ENCODE measurements around the gene PSMA4.

Gene PSMA4

DNA sequence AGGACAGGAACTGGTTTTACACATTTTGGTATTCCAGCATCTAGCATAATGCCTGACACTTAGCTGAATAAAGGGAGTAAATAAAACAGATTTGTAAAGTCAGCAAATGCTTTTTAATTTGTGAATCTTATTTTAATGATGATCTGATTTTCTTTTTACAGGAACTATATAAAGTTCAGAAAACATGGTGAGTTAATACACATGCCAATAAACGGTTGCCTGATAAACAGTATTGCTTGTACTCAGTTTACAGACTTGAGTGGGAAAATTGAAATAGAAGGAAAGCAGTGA is 1.4 kb downstream of the PSMA4 start:
- Histone ChIP-seq H3K4me2 (peak overlapping the region; percentile 94), H3K27me3 (ENCODE audit: insufficient read depth, low read depth) (no peaks in the 10 kb centered on the region), H3K9ac (peak overlapping the region; percentile 94; the same call in 1 of the 2 replicates), H4K20me1 (ENCODE audit: insufficient read depth) (no peaks in the 10 kb centered on the region), H2AFZ (ENCODE audit: low read depth) (no peak overlapping the region), H3K36me3 (ENCODE audit: insufficient read depth) (peaks cover 25% of the 10 kb centered on the region; the same call in 1 of the 2 replicates), H3K27ac (peak overlapping the region; percentile 96), H3K4me3 (IDR thresholded peaks at IDR 0.05; ENCODE audit: insufficient read depth, low read depth, low read length) (no peak overlapping the region), H3K79me2 (ENCODE audit: insufficient read depth, low read depth) (peaks cover 57% of the 10 kb centered on the region), H3K4me1 (ENCODE audit: low read depth, poor library complexity, severe bottlenecking) (peaks cover 72% of the 10 kb centered on the region)
- TF ChIP-seq CTCF (conservative IDR thresholded peaks at IDR 0.05; ENCODE audit: low read depth, low read length), result no peak

GRCh38 chr15:78542647-78543046 is 2.4 kb downstream of the PSMA4 start:
- Histone ChIP-seq H3K4me2 (peak overlapping the region; percentile 94), H3K79me2 (ENCODE audit: insufficient read depth, low read depth) (peaks cover 67% of the 10 kb centered on the region), H3K4me3 (IDR thresholded peaks at IDR 0.05; ENCODE audit: insufficient read depth, low read depth, low read length) (no peak overlapping the region)

GRCh38 chr15:78550194-78550593 is 9.9 kb downstream of the PSMA4 start:
- Histone ChIP-seq H3K27me3 (ENCODE audit: insufficient read depth, low read depth) (no peaks in the 10 kb centered on the region), H2AFZ (ENCODE audit: low read depth) (no peak overlapping the region), H4K20me1 (ENCODE audit: insufficient read depth) (no peaks in the 10 kb centered on the region), H3K9ac (peak overlapping the region; percentile 81), H3K4me2 (peak overlapping the region; percentile 95), H3K36me3 (ENCODE audit: insufficient read depth) (peaks cover 27% of the 10 kb centered on the region), H3K27ac (peak overlapping the region; percentile 98), H3K4me3 (IDR thresholded peaks at IDR 0.05; ENCODE audit: insufficient read depth, low read depth, low read length) (no peak overlapping the region), H3K79me2 (ENCODE audit: insufficient read depth, low read depth) (peaks cover 22% of the 10 kb centered on the region; the same call in 1 of the 2 replicates), H3K4me1 (ENCODE audit: low read depth, poor library complexity, severe bottlenecking) (peaks cover 100% of the 10 kb centered on the region)
- no peak for TF ChIP-seq CTCF (conservative IDR thresholded peaks at IDR 0.05; ENCODE audit: low read depth, low read length)

More at GRCh38 chr15:78542647-78543046, 2.4 kb downstream of the PSMA4 start:
- Histone ChIP-seq H3K36me3 (ENCODE audit: insufficient read depth) (peaks cover 29% of the 10 kb centered on the region; the same call in 1 of the 2 replicates), H2AFZ (ENCODE audit: low read depth) (no peak overlapping the region), H3K27ac (peak overlapping the region; percentile 96; the same call in 1 of the 2 replicates), H3K4me1 (ENCODE audit: low read depth, poor library complexity, severe bottlenecking) (peaks cover 77% of the 10 kb centered on the region), H3K27me3 (ENCODE audit: insufficient read depth, low read depth) (no peaks in the 10 kb centered on the region), H3K9ac (no peak overlapping the region), H4K20me1 (ENCODE audit: insufficient read depth) (no peaks in the 10 kb centered on the region)
- TF ChIP-seq CTCF (conservative IDR thresholded peaks at IDR 0.05; ENCODE audit: low read depth, low read length), result no peak

GRCh38 chr15:78550815-78551214 is 10.6 kb downstream of the PSMA4 start:
- H3K4me2 ChIP-seq, result peak overlapping the region; percentile 95
- no peaks in the 10 kb centered on the region for H4K20me1 ChIP-seq (ENCODE audit: insufficient read depth)
- H3K9ac ChIP-seq, result peak overlapping the region; percentile 81
- peaks cover 15% of the 10 kb centered on the region; the same call in 1 of the 2 replicates for H3K79me2 ChIP-seq (ENCODE audit: insufficient read depth, low read depth)
- peaks cover 100% of the 10 kb centered on the region for H3K4me1 ChIP-seq (ENCODE audit: low read depth, poor library complexity, severe bottlenecking)
- peak overlapping the region; percentile 98 for H3K27ac ChIP-seq
- no peak overlapping the region for H2AFZ ChIP-seq (ENCODE audit: low read depth)
- no peaks in the 10 kb centered on the region for H3K27me3 ChIP-seq (ENCODE audit: insufficient read depth, low read depth)
- TF ChIP-seq CTCF (conservative IDR thresholded peaks at IDR 0.05; ENCODE audit: low read depth, low read length), result 0 out of 2 replicates have a peak, but pooled peaks have one; percentile 8
- H3K36me3 ChIP-seq (ENCODE audit: insufficient read depth), result peaks cover 23% of the 10 kb centered on the region
- H3K4me3 ChIP-seq (IDR thresholded peaks at IDR 0.05; ENCODE audit: insufficient read depth, low read depth, low read length), result no peak overlapping the region

Data from KMS-11 (cell line).